HG02763 (cell line): Measurements from ENCODE around the gene ISX.
"Not testable (repeated sequence)": the region's sequence is repeated elsewhere in the genome, so short reads cannot be mapped to it uniquely, and the experiment has no call there.

Source experiments
- ATAC-seq: cut with Tn5 transposase; IDR thresholded peaks from one replicate; pipeline ENCODE4 v1.9.1; 2021; ENCODE audit warnings: mild to moderate bottlenecking, moderate library complexity; ENCODE audit not compliant: unreplicated experiment

The ISX gene

DNA sequence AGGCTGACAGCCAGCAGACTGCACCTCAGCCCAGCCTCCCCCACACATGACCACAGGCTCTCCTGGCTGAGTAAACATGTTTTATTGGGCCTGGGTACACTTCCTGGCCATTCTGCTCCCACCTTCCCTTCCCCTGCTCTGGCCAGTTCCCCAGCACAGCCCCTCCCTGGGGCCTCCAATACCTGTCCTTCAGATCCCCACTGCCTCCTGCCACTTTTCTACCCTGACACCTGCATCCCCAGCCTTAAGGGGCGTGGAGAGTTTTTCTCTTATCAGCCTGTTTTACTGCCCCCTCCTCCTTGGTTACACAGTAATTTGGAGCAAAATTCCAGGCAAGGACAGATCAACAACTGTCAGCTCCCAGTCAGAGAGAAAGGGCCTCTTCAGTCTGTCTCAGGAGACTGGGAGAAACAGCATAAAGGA is at the start of gene ISX:
Gene ISX, plus strand, starts transcription at position 363 of the 423 bp plus-strand sequence. CDS start 930 bp downstream, outside the sequence.
- no peak for ATAC-seq

DNA sequence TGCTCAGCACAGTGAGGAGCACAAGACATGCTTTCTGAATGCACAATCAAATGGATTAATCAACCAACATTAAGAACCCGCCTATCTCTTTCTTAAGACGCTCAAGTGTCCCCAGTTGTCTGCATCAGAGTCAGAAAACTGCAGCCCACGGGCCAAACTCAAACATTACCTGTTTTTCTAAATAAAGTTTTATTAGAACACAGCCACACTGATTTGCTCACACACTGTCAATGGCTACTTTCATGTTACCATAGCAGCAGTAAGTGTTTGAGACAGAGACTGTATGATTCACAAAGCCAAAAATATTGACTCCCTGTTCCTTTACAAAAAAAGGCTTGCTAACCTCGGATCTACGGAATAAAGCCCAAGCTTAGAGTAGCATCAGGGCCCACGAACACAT is 49.0 kb upstream of the ISX start:
- no peak for ATAC-seq

DNA sequence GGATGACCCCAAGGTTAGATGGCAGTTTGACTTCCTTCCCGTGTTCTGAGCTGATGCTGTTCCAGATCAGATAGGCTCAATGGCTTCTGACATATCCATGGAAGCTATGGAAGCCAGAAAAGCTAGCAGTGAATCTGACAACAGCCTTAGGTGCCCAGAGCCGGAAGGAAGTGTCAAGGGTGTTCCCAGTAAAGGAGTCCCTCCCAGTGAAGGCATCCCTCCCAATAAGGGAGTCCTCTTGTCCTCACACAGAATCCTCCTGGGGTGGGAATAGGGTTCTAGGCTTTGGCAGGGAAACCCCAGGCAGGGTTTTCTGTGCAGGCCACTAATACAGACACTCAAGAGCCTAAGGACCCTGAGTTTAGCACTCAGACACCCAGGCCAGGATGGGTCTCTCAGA is 47.0 kb upstream of the ISX start:
- ATAC-seq: no peak

DNA sequence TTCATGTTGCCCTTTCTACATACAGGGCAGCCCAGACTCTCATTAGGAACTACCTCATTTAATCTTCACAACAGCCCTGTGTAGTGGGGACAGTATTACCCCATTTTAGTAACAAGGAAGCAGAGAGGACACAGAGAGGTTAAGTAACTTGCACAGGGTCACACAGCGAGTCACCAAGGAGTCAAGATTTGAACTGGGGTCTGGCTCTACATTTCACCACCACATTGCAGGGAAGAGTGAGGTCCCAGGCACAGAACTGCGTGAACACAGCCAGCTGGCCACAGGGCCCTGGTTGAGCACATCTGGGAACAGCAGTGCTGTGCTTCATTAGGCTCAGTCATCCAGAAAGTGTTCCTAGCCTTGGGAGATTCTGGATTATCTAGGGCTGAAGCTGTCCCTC is 45.4 kb upstream of the ISX start:
- ATAC-seq: no peak

DNA sequence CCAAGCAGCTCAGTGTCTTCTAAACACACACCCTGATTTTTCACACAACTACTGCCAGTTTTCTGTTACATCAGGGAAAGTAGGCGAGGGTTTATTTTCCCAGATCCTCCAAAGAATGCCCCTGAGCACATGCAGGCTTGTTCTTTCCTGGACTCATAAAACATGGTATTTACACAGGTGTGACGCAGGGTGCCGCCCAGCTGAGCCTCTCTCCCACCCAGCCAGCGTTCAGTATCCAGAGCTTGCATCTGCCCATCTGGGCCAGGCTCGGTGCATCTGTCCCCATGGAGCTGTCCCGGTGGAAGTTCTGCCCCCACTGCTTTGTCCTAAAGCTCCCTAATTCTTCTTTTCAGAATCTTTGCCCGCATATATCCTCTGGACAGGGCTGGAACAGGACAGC is 44.8 kb upstream of the ISX start:
- no peak for ATAC-seq

DNA sequence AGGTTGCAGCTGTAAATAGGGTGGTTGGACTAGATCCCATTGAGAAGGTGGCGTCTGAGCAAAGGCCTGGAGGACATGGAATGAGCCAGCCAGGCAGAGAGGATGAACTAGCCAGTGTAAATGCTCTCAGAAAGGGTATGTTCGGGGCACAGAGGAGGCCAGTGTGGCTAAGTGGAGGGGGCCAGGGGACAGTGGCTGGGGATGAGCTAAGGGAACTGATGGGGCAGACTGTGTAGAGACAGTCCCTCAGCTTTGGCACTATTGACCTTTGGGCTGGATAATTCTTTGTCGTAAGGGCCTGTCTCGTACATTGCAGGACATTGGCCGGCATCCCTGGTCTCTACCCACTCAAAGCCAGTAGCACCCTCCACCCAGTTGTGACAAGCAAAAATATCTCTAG is 43.7 kb upstream of the ISX start:
- no peak for ATAC-seq

DNA sequence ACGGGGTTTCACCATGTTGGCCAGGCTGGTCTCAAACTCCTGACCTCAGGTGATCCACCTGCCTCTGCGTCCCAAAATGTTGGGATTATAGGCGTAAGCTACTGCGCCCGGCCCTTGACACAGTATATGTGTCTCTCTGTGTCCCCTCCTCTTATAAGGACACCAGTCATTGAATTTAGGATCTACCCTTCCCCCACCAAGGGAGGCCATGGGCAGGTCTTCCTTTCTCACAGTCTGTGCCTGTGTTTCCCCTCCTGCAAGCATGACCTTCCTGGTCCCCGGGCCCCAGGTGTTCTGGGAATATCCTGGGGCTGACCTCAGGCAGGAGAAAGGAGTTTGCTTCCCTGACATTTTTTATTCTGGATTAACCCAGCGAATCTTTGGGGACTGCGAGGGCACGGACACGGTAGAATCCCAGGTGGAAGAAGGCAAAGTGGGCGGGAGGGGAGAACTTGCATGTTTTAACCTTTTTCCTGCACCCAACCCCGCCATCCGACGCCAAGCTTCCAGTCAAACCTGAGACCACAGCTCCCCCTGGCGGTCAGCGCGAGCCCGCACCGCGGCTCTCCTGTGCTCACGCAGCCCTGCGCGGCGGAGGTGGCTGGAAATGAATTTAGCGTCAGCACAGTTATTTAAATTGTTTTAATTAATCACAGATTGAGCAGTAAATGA is 42.1 kb upstream of the ISX start:
- ATAC-seq: no peak

DNA sequence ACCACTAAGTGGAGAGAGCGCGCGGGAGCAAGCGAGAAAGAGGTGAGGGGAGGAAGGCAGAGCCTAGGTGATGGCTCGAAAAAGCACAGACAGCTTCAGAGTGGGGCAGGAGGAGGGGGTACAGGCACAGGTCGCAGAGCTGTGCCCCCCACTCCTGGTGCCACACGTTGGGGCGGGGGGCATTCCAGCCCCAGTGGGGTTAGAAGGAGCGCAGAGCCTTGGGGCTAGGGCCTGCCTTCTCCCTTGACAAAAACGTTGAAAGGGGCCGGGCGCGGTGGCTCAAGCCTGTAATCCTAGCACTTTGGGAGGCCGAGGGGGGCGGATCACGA is 41.6 kb upstream of the ISX start:
- no peak for ATAC-seq

DNA sequence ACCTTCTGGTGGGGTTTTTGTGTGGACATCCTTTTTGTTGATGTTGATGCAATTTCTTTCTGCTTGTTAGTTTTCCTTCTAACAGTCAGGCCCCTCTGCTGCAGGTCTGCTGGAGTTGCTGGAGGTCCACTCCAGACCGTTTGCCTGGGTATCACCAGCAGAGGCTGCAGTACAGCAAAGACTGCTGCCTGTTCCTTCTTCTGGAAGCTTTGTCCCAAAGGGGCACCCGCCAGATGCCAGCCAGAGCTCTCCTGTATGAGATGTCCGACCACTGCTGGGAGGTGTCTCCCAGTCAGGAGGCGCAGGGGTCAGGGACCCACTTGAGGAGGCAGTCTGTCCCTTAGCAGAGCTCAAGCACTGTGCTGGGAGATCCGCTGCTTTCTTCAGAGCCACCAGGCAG is 35.8 kb upstream of the ISX start:
- ATAC-seq: not testable (repeated sequence)

DNA sequence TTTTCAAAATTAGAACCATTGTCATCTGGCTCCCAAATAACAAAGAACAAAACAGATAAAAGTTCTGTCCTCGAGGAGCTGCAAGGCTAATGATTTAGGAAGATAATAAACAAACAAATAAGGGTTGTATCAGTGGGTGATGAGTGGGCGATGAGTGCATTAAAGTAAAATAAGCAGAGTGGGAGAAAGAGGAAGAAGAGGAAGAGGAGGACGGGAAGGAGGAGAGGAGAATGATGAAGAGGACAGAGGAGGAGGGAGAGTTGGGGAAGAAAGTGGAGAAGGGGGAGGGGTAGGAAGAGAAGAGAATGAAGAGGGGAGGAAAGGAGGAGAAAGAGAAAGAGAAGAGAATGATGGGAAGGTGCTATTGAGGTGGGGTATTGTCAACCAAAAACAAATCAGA is 33.4 kb upstream of the ISX start:
- ATAC-seq: no peak

DNA sequence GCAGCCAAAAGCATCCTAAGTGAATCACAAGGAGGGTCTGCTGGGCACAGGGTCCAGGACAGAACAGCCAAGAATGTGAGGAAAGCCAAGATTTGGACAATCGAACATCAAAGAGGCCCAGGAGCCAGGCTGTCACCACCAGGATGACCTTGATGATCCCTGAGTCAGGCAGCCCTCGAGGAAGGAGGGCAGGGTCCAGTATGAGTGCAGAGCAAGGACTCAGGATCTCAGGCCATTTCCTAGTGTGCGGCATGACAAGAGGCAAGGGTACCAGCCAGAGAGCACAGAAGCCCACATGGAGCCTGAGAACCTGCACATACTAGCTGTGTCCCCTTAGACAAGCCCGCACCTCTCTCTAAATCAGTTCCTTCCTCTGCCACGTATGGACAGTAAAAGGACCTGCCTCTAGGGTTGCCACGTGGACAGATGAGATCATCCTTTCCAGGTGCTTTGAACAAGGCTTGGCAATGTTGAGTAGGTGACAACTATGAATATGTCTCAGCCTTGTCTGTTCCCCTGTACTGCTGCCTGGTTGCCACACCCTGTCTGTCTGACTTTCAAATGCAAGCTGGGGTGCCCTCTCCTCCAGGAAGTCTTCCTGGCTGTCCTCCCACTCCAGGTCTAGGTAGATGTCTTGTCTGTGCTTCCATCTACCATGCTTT is 32.2 kb upstream of the ISX start:
- ATAC-seq: no peak

DNA sequence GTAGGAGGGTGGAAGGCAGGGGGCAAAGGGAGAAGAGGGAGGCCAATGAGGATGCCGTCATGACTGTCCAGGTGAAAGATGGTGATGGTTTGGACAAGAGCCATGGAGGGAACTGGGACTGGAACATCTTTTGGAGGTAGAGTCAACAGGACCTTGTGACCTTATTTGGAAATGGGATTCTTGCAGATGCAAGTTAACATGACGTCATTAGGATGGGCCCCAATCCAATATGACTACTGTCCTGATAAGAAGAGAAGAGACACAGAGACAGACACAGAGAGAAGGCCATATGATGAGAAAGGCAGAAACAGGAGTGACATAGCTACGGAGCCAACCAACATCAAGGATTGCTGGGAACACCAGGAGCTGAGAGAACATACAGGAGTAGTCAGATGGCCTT is 31.0 kb upstream of the ISX start:
- ATAC-seq: no peak

DNA sequence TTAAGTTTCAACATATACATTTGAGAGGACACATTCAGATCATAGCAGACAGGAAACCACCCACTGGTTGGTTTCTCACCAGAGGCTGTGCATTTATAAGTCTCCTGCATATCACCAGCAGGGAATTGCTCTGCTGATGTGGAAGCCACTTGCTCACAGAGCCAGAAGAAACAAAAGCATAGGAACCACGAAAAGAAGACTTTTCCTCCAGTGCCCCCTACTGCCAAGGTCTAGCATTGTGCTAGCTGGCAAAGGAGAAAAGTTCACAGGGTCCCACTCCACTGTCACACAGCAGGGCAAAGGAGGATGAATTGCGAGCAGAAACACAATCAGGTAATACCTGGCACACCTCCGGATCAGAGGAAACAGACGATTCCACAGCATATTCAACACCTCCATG is 28.9 kb upstream of the ISX start:
- no peak for ATAC-seq

DNA sequence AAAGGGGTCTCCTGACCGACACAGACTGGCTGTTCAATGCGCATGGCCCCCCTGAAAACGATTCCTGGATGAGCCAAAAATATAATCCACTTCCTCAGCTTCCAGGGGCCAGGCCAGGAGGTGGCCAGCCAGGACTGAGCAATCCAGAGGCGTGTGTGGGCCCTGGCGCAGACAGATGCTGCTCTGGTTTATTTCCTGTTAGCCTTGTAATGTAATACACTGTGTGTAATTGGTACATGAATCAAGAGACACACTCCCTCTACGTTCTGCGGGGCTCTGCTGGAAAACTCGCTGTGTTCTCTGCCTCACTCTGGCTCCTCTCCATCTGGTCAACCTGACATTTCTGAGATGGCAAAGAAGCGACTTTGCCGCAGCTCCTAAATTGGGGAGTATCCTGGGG is 26.3 kb upstream of the ISX start:
- ATAC-seq: no peak

DNA sequence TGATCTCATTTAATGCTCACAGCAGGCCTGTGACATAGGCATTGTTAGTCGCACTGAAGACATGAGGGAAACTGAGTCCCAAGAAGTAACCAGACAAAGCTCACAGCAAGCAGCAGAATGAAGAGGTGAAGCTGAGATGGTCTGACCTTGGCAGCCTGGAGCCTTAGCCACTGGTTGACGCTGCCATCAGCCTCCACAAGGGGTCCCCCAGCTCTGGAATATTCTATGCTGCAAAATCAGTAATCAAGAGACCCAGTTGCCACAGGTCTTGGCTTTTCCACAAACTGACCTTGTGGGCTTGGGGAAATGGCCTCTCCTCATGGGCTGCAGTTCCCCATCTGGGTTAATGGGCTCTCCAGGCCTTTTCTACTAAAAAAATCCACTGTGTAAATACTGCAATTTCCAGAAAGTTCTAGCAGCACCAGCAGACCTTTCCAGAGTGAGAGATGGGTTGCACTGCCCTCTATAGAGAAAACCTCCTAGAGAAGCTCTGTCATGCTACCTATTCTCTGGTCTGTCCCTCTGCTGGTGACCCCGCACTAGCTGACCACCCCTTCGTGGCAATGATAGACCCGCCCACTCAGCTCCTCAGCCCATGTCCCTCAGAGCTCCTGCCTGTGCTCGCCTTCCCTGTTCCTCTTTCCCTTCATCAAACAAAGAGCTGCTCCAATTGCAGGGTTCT is 22.6 kb upstream of the ISX start:
- peak; percentile 47 for ATAC-seq

DNA sequence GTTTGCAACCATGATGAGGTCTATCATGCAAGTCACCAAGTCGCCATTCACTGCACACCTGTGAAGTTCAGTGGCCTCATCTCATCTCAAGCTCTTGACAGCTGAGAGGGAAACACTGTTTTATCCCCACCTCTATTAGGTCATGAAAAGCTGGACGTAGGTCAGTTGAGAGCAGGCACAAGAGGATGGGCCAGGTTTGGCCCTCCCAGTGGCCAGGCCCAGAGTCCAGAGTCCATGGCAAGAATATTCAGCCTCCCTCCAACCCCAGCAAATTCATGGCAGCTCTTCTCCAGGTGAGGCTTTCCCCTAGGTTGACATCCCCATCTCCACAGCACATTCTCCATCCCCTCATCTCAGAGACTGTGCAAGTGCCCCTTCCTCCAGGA is 22.0 kb upstream of the ISX start:
- no peak for ATAC-seq

DNA sequence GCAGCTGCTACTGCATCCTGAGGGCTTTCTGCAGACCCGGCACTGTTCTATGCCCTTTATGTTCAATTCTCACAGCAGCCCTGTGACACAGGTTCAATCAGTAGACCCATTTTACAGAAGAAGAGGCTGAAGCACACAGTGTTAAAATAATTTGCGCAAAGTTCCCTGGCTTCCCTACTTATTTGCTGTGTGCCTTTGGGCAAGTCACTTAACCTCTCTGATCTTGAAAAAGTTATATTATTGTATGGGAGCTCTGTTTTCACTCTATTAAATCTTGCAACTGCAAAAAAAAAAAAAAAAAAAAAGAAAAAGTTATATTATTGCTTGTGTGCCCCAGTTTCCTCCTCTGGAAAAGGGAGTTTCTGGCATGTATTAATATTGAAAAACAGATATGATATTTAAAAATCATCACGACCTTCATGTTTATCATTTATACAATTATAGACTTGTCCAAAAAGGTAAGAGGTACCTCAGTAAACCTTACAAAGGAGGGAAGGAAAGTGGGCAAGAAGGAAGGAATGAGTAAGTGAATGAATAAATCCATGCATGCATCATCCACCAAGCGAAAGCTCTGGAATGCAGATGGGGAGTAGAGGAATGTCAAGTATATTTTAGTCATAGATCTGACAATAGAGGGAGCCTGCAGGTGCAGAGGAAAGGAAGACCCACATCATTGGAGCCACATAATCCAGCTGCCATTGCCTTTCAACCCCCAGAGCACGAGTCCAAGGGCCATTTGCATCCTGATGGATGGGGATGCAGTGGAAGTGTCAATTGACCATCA is 21.2 kb upstream of the ISX start:
- ATAC-seq: no peak

DNA sequence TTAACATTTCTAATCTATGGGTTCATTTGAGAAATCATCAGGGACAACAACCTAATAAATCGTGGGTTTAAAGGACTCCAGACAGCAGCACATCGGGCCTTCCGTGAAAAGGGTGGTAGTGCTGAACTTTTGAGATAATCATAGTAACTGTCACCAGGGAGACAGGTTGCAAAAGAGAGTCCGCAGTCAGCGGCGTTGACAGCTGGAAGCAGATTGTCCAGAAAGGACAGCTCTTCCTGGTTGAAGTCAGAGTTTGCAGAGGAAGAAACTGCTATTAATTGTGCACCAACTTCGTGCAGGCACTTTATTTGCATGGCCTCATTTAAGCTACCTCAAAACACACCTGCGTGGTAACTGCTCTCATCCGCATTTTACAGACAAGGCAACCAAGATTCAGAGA is 20.5 kb upstream of the ISX start:
- ATAC-seq: no peak

DNA sequence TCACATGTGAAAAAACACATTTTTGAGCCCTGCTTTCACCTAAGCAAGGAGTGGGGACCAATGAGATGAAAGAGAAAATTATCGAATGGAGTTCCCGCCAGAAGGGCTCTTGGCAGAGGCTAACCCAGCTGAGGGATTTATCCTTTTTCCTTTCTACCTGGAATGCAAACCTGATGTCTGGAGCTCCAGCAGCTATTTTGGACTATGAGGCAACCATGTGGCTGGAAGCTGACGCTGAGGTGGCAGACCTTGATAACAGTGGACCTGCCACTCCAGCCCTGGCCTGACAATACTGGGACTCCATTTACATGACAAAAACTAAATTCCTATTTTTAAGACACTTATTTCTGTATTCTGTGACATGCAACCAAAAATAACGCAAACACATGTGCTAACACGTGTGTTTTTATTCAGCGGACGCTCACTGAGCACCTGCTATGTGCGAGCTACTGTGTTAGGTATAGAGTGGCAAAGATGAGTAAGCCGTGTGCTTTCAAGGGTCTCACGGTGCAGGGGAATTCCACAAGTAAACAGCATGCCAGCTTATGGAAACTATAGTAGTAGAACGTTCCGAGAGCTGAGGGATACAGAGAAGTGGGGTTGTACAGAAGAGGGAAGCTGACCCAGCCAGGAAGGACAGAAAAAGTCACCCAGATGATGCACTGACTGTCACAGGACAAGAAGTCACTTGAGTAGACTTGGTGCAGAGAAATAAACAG is 19.1 kb upstream of the ISX start:
- ATAC-seq: no peak

DNA sequence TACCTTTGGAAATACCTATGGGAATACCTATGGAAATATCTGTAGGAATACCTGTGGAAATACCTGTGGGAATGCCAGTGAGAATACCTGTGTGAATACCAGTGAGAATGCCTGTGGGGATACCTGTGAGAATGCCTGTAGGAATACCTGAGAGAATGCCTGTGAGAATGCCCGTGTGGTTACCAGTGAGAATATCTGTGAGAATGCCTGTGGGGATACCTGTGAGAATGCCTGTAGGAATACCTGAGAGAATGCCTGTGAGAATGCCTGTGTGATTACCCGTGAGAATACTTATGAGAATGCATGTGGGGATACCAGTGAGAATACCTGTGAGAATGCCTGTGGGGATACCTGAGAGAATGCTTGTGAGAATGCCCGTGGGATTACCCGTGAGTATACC is 15.9 kb upstream of the ISX start:
- not testable (repeated sequence) for ATAC-seq

DNA sequence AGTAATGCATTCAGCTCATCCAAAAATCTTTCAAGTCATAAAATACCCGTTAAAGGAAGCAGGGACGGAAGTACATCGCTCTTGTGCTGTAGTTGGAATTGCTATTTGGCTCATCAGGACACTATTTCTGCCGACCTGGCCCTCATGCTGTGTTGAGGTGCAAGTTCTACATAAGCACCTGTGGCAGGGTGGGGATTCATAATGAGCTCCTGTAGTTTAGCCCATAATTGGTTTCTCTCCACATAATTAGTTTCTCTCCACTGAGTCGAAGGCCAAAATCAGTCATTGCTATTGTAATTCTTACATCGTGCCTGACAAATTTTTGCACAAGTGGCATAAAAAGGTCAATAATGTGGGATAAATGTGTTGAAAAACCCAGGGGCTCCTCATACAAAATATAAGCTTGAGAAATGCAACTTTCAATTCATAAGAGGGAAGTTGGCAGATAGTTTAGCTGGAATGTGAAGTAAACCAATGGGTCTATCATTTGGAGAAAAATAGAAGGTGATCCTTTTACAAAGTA is 14.9 kb upstream of the ISX start:
- ATAC-seq: no peak
